GM13976 (cell line): ENCODE results near the gene FHOD3.

ENCODE experiments used
- DNase-seq: peaks from one replicate; pipeline ENCODE4 v3.0.0; 2012; ENCODE audit warnings: low spot score
- CTCF ChIP-seq: IDR thresholded peaks from 2 replicates; pipeline ENCODE4 v1.5.1; 2012; ENCODE audit warnings: borderline replicate concordance, mild to moderate bottlenecking; ENCODE audit not compliant: insufficient read depth; ENCODE audit errors: extremely low read depth, missing control alignments, control extremely low read depth
- in situ Hi-C: fragments of 300-500 bp; cut with MboI; formaldehyde crosslinking; loops from one replicate; pipeline ENCODE4 v1.12.0; 2022; ENCODE audit warnings: low sequenced_read_pairs, mixed read lengths, inconsistent platforms; ENCODE audit not compliant: unreplicated experiment

Gene FHOD3

GRCh38 chr18:36732264-36732663 is 434.8 kb downstream of the FHOD3 start:
- no peak for DNase-seq
- in situ Hi-C loops = no loop called here
- TF ChIP-seq CTCF = no peak

- DNase-seq = no peak
- in situ Hi-C loops = no loop called here
- no peak for TF ChIP-seq CTCF
Measured at GRCh38 chr18:36733150-36733549, 435.6 kb downstream of the FHOD3 start.

GRCh38 chr18:36734596-36734995 is 437.1 kb downstream of the FHOD3 start:
- in situ Hi-C loops = no loop called here
- DNase-seq = no peak
- no peak for TF ChIP-seq CTCF

- in situ Hi-C loops = no loop called here
- TF ChIP-seq CTCF = no peak
- DNase-seq = no peak
Measured at GRCh38 chr18:36735130-36735529, 437.6 kb downstream of the FHOD3 start.

GRCh38 chr18:36736094-36736493 is 438.6 kb downstream of the FHOD3 start:
- in situ Hi-C loops = no loop called here
- DNase-seq = no peak
- no peak for TF ChIP-seq CTCF

GRCh38 chr18:36737316-36737715 is 439.8 kb downstream of the FHOD3 start:
- no peak for TF ChIP-seq CTCF
- no peak for DNase-seq
- in situ Hi-C loops = no loop called here
